Prostate gland (tissue), 1 donor: ENCODE results near the gene MAPKAPK3.

Experiments used
- POLR2A ChIP-seq: fragments of 450-650 bp; IDR thresholded peaks from one replicate; pipeline ENCODE4 v1.6.1; 2016; ENCODE audit warnings: antibody characterized with exemption, mild to moderate bottlenecking
- POLR2AphosphoS5 ChIP-seq: sonication (generic); formaldehyde crosslinking; IDR thresholded peaks from one replicate; pipeline ENCODE4 v1.6.1; 2017; ENCODE audit warnings: antibody characterized with exemption

GRCh38 chr3:50653937-50654595 lies 37.1 kb downstream of the MAPKAPK3 start:
- TF ChIP-seq POLR2A, result no peak
- TF ChIP-seq POLR2AphosphoS5, result no peak
